Activated CD8-positive, alpha-beta memory T cell treated with anti-CD3 and anti-CD28 coated beads, Interleukin-2, amount 50 U/mL, for 1 hour (primary cell): ENCODE measurements around the gene ALG1L2.
"Not testable (repeated sequence)": the region's sequence is repeated elsewhere in the genome, so short reads cannot be mapped to it uniquely, and the experiment has no call there.

Experiments
- DNase-seq: peaks from one replicate; pipeline ENCODE4 v3.0.0-alpha.2; 2020; ENCODE audit errors: extremely low read depth

Gene ALG1L2

GRCh38 chr3:130122891-130123775 is 41.5 kb downstream of the ALG1L2 start:
- DNase-seq = not testable (repeated sequence)

GRCh38 chr3:130125406-130125805 is 43.8 kb downstream of the ALG1L2 start:
- DNase-seq = not testable (repeated sequence)

GRCh38 chr3:130136337-130136736 is 54.7 kb downstream of the ALG1L2 start:
- not testable (repeated sequence) for DNase-seq

GRCh38 chr3:130137685-130138084 is 56.1 kb downstream of the ALG1L2 start:
- not testable (repeated sequence) for DNase-seq

GRCh38 chr3:130138992-130139391 is 57.4 kb downstream of the ALG1L2 start:
- DNase-seq = not testable (repeated sequence)

- not testable (repeated sequence) for DNase-seq
Observed at GRCh38 chr3:130140756-130141155, 59.1 kb downstream of the ALG1L2 start.

- DNase-seq = not testable (repeated sequence)
Observed at GRCh38 chr3:130143648-130144327, 62.2 kb downstream of the ALG1L2 start.

GRCh38 chr3:130144328-130144650 is 62.7 kb downstream of the ALG1L2 start:
- not testable (repeated sequence) for DNase-seq

GRCh38 chr3:130145456-130145855 is 63.8 kb downstream of the ALG1L2 start:
- DNase-seq = not testable (repeated sequence)

GRCh38 chr3:130146465-130146864 is 64.8 kb downstream of the ALG1L2 start:
- DNase-seq = not testable (repeated sequence)
